Cortex of kidney (tissue), 1 donor: ENCODE data around the gene TROAP.
A peak's percentile ranks its signal among the peaks of the same experiment; 100 is the strongest.

Experiments
- DNase-seq: peaks from one replicate; lab custom pipeline; 2025; lab: John Stamatoyannopoulos, UW

Gene TROAP

GRCh38 chr12:49342066-49342913 is 19.2 kb downstream of the TROAP start:
- DNase-seq, result no peak

DNA sequence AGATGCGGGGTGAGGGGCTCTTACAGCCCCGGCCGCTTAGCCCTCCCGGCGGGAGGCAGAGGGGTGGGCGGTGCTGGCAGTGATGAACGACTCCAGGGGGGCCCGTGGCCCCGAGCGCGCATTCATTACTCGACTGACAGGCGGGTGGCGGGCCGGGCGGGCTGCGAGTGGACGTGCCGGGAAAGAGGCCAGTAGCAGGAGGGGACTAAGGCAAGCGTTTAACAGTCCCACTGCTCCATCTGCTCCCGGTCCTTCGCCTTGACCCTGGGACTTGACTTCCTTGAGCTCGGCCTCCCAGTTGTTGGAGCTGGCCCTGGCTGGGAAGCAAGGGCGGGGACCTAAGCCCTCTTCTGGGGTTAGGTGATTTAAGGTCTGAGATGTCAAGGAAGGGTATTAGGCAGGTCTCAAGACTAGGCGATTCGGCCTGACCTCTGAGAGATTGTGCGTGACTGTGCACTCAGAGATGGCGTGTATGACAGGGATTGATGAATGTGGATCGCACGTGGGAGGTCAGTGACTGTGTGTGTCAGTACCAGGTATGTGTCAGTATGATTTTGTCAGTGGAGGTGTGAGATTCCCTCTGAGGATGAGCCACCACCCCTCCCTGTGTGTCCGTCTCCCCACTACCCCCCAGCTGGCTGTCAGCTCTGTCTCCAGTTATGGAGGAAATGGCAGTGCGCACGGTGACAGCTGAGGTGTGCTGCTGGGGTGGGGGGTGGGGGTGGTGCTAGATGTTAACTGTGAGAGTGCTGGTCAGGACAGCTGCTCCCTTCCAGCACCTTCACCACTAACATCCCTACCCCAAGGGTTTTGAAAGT is 20.1 kb downstream of the TROAP start:
- no peak for DNase-seq

- no peak for DNase-seq
Measured at GRCh38 chr12:49344486-49345050, 21.5 kb downstream of the TROAP start.

DNA sequence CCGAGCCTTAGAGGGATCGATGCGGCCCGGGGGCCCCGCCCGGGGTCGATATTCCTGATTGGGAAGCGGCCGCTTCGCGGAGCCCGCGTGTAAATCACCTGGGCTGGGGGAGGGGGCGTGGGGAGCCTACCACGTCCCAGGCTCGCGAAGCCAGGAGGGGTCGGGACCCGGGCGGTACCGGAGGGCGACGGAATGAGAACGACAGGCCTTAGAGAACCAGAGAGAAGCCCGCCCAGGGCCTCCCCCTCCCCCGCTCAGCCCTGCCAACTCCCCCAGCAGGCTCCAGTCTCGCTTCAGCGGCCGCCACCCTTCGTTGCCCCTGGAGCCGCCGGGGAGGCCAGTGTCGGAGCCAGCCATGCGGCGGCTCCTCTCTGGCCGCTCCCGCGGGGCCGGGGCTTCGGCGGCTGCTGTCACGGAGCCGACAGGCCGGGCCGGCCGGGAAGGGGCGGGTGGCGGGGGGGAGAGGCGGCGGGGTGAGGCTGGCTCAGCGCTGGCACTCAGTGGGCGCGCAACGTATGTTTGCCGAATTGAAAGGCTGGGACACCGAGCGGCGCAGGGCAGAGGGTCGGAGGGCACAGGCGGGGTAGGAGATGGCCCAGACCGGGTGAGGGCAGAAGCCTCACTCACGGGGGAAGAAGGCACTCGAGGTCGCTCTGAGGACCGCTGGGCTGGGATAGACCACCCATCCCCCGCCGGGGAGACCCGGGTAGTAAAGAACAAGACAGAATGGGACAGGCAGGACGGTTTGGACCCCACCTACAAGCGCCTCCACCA is 22.2 kb downstream of the TROAP start:
- DNase-seq, result no peak

- no peak for DNase-seq
Measured at GRCh38 chr12:49345825-49346658, 23.0 kb downstream of the TROAP start.

GRCh38 chr12:49346659-49347310 is 23.7 kb downstream of the TROAP start, which contains the start of gene DNAJC22:
TSS of gene DNAJC22 (plus strand) at chr12:49346888. CDS start at chr12:49348873, 1,985 bp downstream.
- DNase-seq, result no peak

GRCh38 chr12:49347311-49348193 is 24.5 kb downstream of the TROAP start:
- DNase-seq, result peak; percentile 53

DNA sequence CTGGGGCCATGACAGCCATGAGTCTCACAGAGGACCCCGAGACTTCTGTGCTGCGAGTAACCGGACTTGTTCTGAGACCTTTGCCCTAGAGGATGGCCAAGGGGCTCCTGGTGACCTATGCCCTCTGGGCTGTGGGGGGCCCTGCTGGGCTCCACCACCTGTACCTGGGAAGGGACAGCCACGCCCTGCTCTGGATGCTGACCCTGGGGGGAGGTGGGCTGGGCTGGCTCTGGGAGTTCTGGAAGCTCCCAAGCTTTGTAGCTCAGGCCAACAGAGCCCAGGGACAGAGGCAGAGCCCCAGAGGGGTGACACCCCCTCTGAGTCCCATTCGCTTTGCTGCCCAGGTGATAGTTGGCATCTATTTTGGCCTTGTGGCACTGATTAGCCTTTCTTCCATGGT is 25.7 kb downstream of the TROAP start:
- no peak for DNase-seq

- DNase-seq, result no peak
Measured at GRCh38 chr12:49349266-49349665, 26.2 kb downstream of the TROAP start.

GRCh38 chr12:49352351-49352750 is 29.3 kb downstream of the TROAP start:
- DNase-seq, result no peak

- DNase-seq, result no peak
Measured at GRCh38 chr12:49355913-49356312, 32.9 kb downstream of the TROAP start.

DNA sequence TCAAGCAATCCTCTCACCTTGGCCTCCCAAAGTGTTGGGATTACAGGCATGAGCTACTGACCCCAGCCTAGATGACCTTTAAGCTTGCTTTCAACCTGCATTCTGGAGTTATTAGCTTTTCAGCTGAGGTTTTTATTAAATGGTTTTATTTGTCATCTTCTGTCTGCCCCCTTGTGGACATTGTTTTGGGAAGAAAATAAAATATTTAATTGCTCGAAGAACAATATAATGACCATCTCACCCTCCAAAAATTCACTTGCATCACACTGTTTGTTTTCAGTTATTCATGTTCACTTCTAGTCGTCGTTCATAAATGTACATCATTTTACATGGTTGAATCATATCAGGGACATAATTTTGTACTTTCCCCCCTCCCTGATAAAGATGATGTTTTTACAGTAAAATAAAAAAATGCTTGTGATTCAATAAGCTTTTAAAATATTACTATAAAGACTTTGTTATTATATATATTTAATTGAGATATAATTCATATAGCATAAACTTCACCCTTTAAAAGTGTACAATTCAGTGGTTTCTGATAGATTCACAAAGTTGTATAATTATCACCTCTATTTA is 34.1 kb downstream of the TROAP start:
- DNase-seq, result no peak

DNA sequence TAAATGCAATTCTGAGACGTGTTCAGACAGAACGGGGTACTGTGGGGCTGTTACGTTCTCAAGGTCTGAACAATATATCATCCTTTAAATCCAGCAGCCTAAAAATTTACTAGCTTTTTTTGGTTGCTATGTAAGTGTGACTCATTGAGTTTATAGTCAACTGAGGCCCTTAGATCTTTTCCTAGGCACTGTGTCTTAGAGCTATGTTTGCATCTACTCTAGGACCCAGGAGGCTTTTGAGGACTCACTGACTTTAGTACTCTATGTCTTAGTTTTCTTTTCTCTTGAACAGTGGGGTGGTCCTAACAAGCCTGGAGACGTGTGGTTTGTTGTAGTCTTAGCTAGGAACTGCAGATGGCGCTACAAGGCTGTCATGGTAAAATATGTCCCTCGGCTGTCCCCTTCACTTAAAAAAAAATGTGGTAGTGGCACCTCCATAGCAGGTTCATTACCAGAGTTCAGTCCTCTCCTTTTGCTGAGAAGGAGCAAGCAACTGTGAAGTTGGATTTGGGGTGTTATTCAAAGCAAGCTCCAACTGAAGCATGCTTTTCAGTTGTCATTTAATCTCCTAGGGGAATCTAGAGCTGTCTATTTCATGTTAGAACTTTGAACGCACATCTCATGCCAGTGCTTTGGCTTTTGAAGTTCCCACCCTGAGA is 35.6 kb downstream of the TROAP start:
- no peak for DNase-seq

DNA sequence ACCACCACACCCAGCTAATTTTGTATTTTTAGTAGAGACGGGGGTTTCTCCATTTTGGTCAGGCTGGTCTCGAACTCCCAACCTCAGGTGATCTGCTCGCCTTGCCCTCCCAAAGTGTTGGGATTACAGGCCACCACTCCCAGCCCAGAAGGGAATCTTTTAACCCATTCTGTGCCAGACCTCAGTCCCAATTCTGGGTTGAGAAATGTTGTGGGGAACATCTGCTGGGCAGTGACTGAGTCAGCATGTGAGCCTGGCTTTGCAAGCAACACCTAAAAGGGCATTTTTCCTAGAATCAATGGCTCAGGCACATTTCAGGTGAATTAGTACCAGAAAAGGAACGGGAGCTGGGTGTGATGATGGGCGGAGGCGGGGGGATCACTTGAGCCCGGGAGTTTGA is 36.6 kb downstream of the TROAP start:
- DNase-seq, result no peak

GRCh38 chr12:49362077-49362476 is 39.0 kb downstream of the TROAP start:
- DNase-seq, result no peak

DNA sequence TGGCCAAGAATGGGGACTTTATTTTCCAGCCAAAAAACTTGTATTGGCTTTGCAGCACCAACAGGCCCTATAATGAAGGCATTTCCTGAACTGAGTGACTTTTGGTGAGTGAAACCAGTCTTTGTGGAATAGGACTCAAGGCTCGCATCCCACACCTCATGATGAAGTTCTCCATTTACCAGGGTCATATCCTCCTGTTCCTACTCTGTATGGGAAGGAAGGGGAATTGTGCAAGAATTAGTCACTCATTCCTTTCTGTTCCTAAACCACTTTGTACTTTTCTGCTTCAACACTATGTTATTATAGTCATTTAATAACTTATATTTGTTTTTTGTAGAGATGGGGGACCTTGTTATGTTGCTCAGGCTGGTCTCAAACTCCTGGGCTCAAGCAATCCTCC is 41.9 kb downstream of the TROAP start:
- DNase-seq, result no peak

- DNase-seq, result no peak
Measured at GRCh38 chr12:49365542-49365941, 42.5 kb downstream of the TROAP start.

- DNase-seq, result no peak
Measured at GRCh38 chr12:49366096-49366651, 43.1 kb downstream of the TROAP start.
